Psoas muscle (tissue), 8 donors: Measurements from ENCODE around the gene CNTNAP2. TPM values are rescaled to one million over a fixed set of nuclear protein-coding genes. Genes with fewer than 3 reads are reported as not detected.

Experiments used
- ATAC-seq, 4 donors: fragments of 200-7000 bp; cut with Tn5 transposase; one replicate each; pipeline ENCODE4 v1.9.1; 2020; ENCODE audit warnings: moderate library complexity in 3 of 4, mild to moderate bottlenecking in 2 of 4
- DNase-seq, 2 donors: peaks; one replicate each; pipeline ENCODE4 v3.0.0-alpha.2; 2020
- H3K27ac ChIP-seq: fragments of 200-600 bp; one replicate; pipeline ENCODE4 v1.8.0; 2022
- H3K27me3 ChIP-seq, 3 donors: fragments of 200-600 bp in 1 of 3; one replicate each; pipeline versions ENCODE4 v1.6.1 to v1.8.0; 2013 to 2022; ENCODE audit warnings: low read length in 2 of 3, mild to moderate bottlenecking in 2 of 3, moderate library complexity in 1 of 3; ENCODE audit not compliant: insufficient read depth in 3 of 3
- H3K36me3 ChIP-seq, 2 donors: fragments of 200-600 bp in 1 of 2; one replicate each; pipeline versions ENCODE4 v1.6.1 to v1.8.0; 2013 to 2022; ENCODE audit warnings: low read depth in 1 of 2, mild to moderate bottlenecking in 1 of 2, moderate library complexity in 1 of 2; ENCODE audit not compliant: insufficient read depth in 1 of 2
- H3K4me1 ChIP-seq: fragments of 200-600 bp; one replicate; pipeline ENCODE4 v1.8.0; 2022
- H3K4me3 ChIP-seq: fragments of 200-600 bp; one replicate; pipeline ENCODE4 v1.8.0; 2022; ENCODE audit warnings: mild to moderate bottlenecking
- H3K9me3 ChIP-seq: fragments of 200-600 bp; one replicate; pipeline ENCODE4 v1.8.0; 2022
- WGBS, 3 donors: extraction: QIAGEN DNeasy Blood & Tissue Kit; methylation state at CpG; one replicate each; pipeline versions ENCODE4 v1.1.6 to v1.1.7; 2013; 5-methylcytosine and 5-hydroxymethylcytosine counted together
- intact Hi-C, 2 donors: fragments of 100-400 bp; cut with DNase I; formaldehyde crosslinking; loops; one replicate each; pipeline versions ENCODE4 v1.11.0 to v1.14.2; 2022
- polyA plus RNA-seq, 3 donors: library from polyadenylated mRNA; stranded (reverse); fragments of 200-250 nt; gene quantifications; one replicate each; pipeline ENCODE4 v1.2.3, GENCODE V29; 2013
- total RNA-seq, 4 donors: library from RNA; stranded (reverse); fragmentation: NEBNext Ultra II Directional in 2 of 4; extraction: Animal tissue kit (Norgen Biotek cat#: 25700) in 2 of 4; gene quantifications; one replicate each; pipeline versions ENCODE4 v1.2.1 to v1.2.4, GENCODE V29; 2021 to 2023
- TF ChIP-seq, protein P1 (sequence below): fragments of 200-600 bp; IDR thresholded peaks from one replicate; pipeline ENCODE4 v1.8.0; 2022; ENCODE audit warnings: antibody characterized with exemption
- donor health status: healthy with polysubstance abuse.
- donor health status: DM: no; HTN: no; CAD: no; lungs with moderate emphysema.
- donor health status: Bipolar disorder and iron deficiency.
- donor health status: healthy.
- donor health status: DM: yes; HTN: yes; CAD: no.
- donor health status: DM: no; HTN: no; CAD: no.
- donor health status: DM: no; HTN: no; CAD: no.
- donor health status: DM: yes; HTN: yes; CAD: no.

The CNTNAP2 gene
- total and polyA plus RNA-seq, 7 donors = 0.01 to 0.13 TPM; not detected in 5

DNA sequence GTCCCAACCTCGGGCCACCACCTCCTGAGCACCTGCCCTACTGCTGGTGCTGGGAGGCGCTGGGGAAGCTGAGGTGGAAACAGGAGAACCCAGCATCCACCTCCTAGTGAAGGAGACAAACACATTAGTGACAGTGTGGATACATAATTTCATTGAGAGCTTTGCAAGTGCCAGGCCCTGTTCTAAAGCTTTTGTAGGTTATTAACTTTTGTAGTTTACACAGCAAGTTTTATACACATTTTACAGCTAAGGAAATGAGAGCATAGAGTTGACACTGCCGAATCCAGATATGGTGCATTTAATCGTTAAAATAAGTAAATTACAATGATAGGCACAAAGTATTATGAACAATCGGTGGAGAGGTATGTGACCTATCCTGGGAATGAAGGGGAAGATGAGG lies 2007.9 kb downstream of the CNTNAP2 start:
- ATAC-seq = no peak

DNA sequence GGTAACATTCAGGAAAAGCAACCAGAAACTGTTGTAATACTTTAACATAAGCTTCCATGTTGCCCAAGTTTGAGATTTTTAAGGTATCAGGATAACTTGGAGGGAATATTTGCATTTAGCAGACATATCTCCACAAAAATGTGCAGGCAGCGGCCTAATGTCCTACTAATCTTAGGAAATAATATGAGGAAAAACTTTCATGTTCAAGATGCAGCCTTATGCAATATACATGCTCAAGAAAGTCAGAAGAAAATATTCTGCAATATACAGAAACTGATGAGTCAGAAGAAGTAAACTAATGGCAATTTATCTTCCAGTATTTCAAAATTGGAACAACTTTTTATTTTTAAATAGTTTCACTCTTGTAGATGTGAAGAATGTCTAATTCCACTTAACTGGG lies 2010.8 kb downstream of the CNTNAP2 start:
- intact Hi-C loops = no loop called here
- H3K4me3 ChIP-seq = no peak overlapping the region
- H3K27ac ChIP-seq = no peak overlapping the region
- DNase-seq = no peak
- ATAC-seq = no peak
- TF ChIP-seq, protein P1, sequence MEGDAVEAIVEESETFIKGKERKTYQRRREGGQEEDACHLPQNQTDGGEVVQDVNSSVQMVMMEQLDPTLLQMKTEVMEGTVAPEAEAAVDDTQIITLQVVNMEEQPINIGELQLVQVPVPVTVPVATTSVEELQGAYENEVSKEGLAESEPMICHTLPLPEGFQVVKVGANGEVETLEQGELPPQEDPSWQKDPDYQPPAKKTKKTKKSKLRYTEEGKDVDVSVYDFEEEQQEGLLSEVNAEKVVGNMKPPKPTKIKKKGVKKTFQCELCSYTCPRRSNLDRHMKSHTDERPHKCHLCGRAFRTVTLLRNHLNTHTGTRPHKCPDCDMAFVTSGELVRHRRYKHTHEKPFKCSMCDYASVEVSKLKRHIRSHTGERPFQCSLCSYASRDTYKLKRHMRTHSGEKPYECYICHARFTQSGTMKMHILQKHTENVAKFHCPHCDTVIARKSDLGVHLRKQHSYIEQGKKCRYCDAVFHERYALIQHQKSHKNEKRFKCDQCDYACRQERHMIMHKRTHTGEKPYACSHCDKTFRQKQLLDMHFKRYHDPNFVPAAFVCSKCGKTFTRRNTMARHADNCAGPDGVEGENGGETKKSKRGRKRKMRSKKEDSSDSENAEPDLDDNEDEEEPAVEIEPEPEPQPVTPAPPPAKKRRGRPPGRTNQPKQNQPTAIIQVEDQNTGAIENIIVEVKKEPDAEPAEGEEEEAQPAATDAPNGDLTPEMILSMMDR = no peak
- H3K36me3 ChIP-seq = no peaks in the 10 kb centered on the region
- no peaks in the 10 kb centered on the region for H3K4me1 ChIP-seq
- WGBS, 3 donors = 79 to 97% (median 97%) methylated on average over 1 of the region's 1 CpG
- no peaks in the 10 kb centered on the region for H3K27me3 ChIP-seq
- H3K9me3 ChIP-seq = no peaks in the 10 kb centered on the region

More for the DNA sequence above, 2007.9 kb downstream of the CNTNAP2 start:
- TF ChIP-seq, protein P1 = no peak
- intact Hi-C loops = no loop called here
- Histone ChIP-seq H3K4me1 (no peaks in the 10 kb centered on the region), H3K27ac (no peak overlapping the region), H3K4me3 (no peak overlapping the region), H3K36me3 (no peaks in the 10 kb centered on the region), H3K9me3 (no peaks in the 10 kb centered on the region), H3K27me3 (no peaks in the 10 kb centered on the region)
- DNase-seq = no peak
- WGBS, 3 donors = 79 to 82% (median 82%) methylated on average over 5 of the region's 5 CpGs

DNA sequence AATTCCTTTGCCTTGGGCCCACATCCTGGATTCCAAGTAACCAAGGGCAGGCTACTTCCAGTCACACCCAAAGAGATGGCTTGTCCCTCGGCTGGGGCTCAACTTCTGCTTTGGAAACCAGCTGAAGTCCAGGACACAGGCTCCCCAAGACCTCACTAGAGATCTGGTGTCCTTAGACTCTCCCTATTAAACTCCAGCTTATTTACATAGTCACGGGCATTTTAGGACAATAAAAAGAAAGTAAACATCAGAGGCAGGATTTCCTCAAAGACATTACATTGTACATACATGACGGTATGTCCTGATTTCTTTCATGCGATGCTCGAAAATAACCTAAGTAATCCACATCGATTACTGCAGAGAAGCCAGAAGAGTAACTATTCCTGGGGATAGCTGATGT lies 2012.4 kb downstream of the CNTNAP2 start:
- Histone ChIP-seq H3K4me1 (no peaks in the 10 kb centered on the region), H3K4me3 (no peak overlapping the region), H3K27ac (no peak overlapping the region), H3K36me3 (no peaks in the 10 kb centered on the region), H3K27me3 (no peaks in the 10 kb centered on the region), H3K9me3 (no peaks in the 10 kb centered on the region)
- intact Hi-C loops = no loop called here
- TF ChIP-seq, protein P1 = no peak
- ATAC-seq (no peak), DNase-seq (no peak)
- 84 to 88% (median 85%) methylated on average over 6 of the region's 6 CpGs for WGBS, 3 donors

DNA sequence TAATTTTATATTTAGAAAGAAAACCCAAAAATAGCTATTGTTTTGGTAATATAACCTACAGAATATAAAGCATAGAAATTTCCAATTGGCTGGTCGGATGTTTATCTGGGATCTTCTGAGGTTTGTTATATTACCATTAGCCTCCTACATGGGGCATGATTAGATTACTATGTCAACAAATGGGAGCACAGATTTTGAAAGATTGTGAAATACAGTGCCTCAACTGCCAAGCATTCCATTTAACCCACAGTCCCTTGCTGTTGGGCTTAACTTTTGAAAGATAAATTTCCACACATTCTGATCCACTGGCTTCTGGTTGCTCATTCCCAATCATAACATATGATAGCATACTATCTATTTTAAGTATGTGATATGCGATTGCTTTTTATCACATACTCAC lies 2018.5 kb downstream of the CNTNAP2 start:
- WGBS, 3 donors = 57 to 82% (median 76%) methylated on average over 2 of the region's 2 CpGs
- no peak for ATAC-seq

DNA sequence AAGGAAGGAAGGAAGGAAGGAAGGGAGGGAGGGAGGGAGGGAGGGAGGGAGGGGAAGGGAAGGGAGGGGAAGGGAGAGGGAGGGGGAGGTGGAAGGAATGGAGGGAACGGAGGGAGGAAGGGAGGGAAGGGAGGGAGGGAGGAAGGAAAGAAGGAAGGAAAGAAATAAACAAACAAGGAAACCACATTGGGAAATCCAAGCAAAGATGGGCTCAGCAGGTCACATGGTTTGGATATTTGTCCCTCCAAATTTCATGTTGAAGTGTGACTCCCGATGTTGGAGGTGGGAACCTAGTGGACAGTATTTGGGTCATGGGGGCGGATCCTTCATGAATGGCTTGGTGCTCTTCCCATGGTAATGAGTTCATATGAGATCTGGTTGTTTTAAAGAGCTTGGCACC lies 2019.4 kb downstream of the CNTNAP2 start:
- TF ChIP-seq, protein P1 = no peak
- ATAC-seq (no peak), DNase-seq (no peak)
- intact Hi-C loops = no loop called here
- Histone ChIP-seq H3K9me3 (no peaks in the 10 kb centered on the region), H3K36me3 (no peaks in the 10 kb centered on the region), H3K27me3 (no peaks in the 10 kb centered on the region), H3K4me3 (no peak overlapping the region), H3K4me1 (no peaks in the 10 kb centered on the region), H3K27ac (no peak overlapping the region)
- 79 to 87% (median 82%) methylated on average over 3 of the region's 3 CpGs for WGBS, 3 donors

More for the DNA sequence above, 2018.5 kb downstream of the CNTNAP2 start:
- TF ChIP-seq, protein P1 = no peak
- intact Hi-C loops = no loop called here
- Histone ChIP-seq H3K27me3 (no peaks in the 10 kb centered on the region), H3K9me3 (no peaks in the 10 kb centered on the region), H3K4me1 (no peaks in the 10 kb centered on the region), H3K27ac (no peak overlapping the region), H3K4me3 (no peak overlapping the region), H3K36me3 (no peaks in the 10 kb centered on the region)
- no peak for DNase-seq
